ENCODE data around the gene TRAPPC11.

DNA sequence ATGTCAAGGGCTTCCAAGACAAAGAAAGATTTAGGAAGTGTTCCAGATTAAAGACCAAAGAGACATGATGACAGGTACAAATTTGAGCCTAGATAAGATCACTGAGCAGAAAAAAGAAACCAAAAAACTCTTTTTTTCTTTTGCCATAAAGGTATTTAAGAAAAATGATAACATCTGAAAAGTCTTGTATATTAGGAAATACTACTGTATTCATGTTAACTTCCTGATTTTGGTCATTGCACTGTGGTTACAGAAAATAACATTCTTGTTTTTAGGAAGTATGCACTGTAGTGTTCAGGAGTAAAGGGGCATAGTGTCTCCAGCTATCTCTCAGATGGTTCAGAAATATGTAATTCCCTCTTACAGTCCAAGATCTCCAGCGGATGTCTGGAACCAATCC, 37.2 kb upstream of the TRAPPC11 start:
- TF ChIP-seq CTCF (IDR thresholded peaks at IDR 0.05; ENCODE audit: low read depth, low read length, missing input control) (no peak), YY1 (IDR thresholded peaks at IDR 0.05) (no peak), TAF1 (conservative IDR thresholded peaks at IDR 0.05) (no peak), RXRA (IDR thresholded peaks at IDR 0.05) (no peak), EGR1 (IDR thresholded peaks at IDR 0.05; ENCODE audit: low read depth in 2 of 2) (no peak), ATF3 (IDR thresholded peaks at IDR 0.05) (no peak), JUND (IDR thresholded peaks at IDR 0.05) (no peak), MAX (IDR thresholded peaks at IDR 0.05) (no peak), FOXA1 (IDR thresholded peaks at IDR 0.05) (no peak), RAD21 (IDR thresholded peaks at IDR 0.05) (no peak), GABPA (IDR thresholded peaks at IDR 0.05 in 1 of 2, conservative IDR thresholded peaks at IDR 0.05 in 1 of 2) (no peak)
- TF ChIP-seq, protein P1, sequence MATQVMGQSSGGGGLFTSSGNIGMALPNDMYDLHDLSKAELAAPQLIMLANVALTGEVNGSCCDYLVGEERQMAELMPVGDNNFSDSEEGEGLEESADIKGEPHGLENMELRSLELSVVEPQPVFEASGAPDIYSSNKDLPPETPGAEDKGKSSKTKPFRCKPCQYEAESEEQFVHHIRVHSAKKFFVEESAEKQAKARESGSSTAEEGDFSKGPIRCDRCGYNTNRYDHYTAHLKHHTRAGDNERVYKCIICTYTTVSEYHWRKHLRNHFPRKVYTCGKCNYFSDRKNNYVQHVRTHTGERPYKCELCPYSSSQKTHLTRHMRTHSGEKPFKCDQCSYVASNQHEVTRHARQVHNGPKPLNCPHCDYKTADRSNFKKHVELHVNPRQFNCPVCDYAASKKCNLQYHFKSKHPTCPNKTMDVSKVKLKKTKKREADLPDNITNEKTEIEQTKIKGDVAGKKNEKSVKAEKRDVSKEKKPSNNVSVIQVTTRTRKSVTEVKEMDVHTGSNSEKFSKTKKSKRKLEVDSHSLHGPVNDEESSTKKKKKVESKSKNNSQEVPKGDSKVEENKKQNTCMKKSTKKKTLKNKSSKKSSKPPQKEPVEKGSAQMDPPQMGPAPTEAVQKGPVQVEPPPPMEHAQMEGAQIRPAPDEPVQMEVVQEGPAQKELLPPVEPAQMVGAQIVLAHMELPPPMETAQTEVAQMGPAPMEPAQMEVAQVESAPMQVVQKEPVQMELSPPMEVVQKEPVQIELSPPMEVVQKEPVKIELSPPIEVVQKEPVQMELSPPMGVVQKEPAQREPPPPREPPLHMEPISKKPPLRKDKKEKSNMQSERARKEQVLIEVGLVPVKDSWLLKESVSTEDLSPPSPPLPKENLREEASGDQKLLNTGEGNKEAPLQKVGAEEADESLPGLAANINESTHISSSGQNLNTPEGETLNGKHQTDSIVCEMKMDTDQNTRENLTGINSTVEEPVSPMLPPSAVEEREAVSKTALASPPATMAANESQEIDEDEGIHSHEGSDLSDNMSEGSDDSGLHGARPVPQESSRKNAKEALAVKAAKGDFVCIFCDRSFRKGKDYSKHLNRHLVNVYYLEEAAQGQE (IDR thresholded peaks at IDR 0.05): no peak
- TF ChIP-seq, protein P2, sequence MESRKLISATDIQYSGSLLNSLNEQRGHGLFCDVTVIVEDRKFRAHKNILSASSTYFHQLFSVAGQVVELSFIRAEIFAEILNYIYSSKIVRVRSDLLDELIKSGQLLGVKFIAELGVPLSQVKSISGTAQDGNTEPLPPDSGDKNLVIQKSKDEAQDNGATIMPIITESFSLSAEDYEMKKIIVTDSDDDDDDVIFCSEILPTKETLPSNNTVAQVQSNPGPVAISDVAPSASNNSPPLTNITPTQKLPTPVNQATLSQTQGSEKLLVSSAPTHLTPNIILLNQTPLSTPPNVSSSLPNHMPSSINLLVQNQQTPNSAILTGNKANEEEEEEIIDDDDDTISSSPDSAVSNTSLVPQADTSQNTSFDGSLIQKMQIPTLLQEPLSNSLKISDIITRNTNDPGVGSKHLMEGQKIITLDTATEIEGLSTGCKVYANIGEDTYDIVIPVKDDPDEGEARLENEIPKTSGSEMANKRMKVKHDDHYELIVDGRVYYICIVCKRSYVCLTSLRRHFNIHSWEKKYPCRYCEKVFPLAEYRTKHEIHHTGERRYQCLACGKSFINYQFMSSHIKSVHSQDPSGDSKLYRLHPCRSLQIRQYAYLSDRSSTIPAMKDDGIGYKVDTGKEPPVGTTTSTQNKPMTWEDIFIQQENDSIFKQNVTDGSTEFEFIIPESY (IDR thresholded peaks at IDR 0.05): no peak

Measured in liver (tissue), 3 donors.